ENCODE data around the gene OSBP2.

DNA sequence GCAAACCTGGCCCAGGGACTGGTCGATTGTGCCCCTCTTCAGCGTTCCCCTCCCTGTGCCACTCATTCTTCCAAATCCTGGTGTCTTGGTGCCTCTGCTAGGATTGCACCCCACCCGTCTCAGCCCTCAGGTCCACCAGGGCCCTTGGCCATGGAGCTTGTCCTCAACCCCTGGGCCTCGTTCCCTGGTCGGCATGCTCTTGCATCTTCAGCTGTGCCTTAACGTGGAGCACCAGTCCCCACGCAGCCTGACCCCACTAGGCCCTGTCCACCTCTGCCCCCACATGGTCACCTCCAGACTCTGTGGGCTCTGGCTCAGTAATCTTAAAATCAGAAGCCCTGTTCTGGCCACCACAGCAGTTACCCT is 61.1 kb downstream of the OSBP2 start:
- no peak for TF ChIP-seq EZH2 (IDR thresholded peaks at IDR 0.05; ENCODE audit: borderline replicate concordance, low read length)
- TF ChIP-seq, protein P1, sequence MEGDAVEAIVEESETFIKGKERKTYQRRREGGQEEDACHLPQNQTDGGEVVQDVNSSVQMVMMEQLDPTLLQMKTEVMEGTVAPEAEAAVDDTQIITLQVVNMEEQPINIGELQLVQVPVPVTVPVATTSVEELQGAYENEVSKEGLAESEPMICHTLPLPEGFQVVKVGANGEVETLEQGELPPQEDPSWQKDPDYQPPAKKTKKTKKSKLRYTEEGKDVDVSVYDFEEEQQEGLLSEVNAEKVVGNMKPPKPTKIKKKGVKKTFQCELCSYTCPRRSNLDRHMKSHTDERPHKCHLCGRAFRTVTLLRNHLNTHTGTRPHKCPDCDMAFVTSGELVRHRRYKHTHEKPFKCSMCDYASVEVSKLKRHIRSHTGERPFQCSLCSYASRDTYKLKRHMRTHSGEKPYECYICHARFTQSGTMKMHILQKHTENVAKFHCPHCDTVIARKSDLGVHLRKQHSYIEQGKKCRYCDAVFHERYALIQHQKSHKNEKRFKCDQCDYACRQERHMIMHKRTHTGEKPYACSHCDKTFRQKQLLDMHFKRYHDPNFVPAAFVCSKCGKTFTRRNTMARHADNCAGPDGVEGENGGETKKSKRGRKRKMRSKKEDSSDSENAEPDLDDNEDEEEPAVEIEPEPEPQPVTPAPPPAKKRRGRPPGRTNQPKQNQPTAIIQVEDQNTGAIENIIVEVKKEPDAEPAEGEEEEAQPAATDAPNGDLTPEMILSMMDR (IDR thresholded peaks at IDR 0.05; ENCODE audit: low read length), result no peak

Measured in OCI-LY1 (cell line).